C4-2B (cell line): ENCODE results near the gene LITAF.

Source experiments
- H3K27ac ChIP-seq: fragments of 450-650 bp; 2 replicates; pipeline ENCODE4 v1.5.1; 2017
- CTCF ChIP-seq: fragments of 450-650 bp; conservative IDR thresholded peaks from 2 replicates; pipeline ENCODE4 v1.5.1; 2017; ENCODE audit warnings: mild to moderate bottlenecking
- ZFX ChIP-seq: fragments of 450-650 bp; IDR thresholded peaks from 2 replicates; pipeline ENCODE4 v1.6.1; 2017

The LITAF gene

GRCh38 chr16:11565665-11566064 is 21.1 kb downstream of the LITAF start:
- no peak for TF ChIP-seq CTCF
- TF ChIP-seq ZFX: no peak
- H3K27ac ChIP-seq: no peak overlapping the region

GRCh38 chr16:11564046-11564926 is 22.4 kb downstream of the LITAF start:
- H3K27ac ChIP-seq: no peak overlapping the region
- TF ChIP-seq ZFX (no peak), CTCF (no peak)

- TF ChIP-seq CTCF (no peak), ZFX (no peak)
- H3K27ac ChIP-seq: no peak overlapping the region
Measured at GRCh38 chr16:11563493-11564040, 23.2 kb downstream of the LITAF start.

- TF ChIP-seq CTCF: no peak
- TF ChIP-seq ZFX: no peak
- no peak overlapping the region for H3K27ac ChIP-seq
Measured at GRCh38 chr16:11562941-11563340, 23.8 kb downstream of the LITAF start.

- no peak for TF ChIP-seq CTCF
- no peak for TF ChIP-seq ZFX
- H3K27ac ChIP-seq: no peak overlapping the region
Measured at GRCh38 chr16:11562411-11562810, 24.3 kb downstream of the LITAF start.

GRCh38 chr16:11561856-11562255 is 24.9 kb downstream of the LITAF start:
- TF ChIP-seq ZFX: no peak
- no peak for TF ChIP-seq CTCF
- H3K27ac ChIP-seq: no peak overlapping the region

- TF ChIP-seq CTCF (no peak), ZFX (no peak)
- no peak overlapping the region for H3K27ac ChIP-seq
Measured at GRCh38 chr16:11561454-11561805, 25.3 kb downstream of the LITAF start.
